ENCODE data around the gene CERS6.
"Not testable (repeated sequence)": the region's sequence is repeated elsewhere in the genome, so short reads cannot be mapped to it uniquely, and the experiment has no call there.

The CERS6 gene

GRCh38 chr2:168455645-168456520 is at the start of gene CERS6:
Gene CERS6 (plus strand): TSS chr2:168456272. CDS start chr2:168456449, 177 bp downstream.
- no peaks in the 10 kb centered on the region for H3K27me3 Mint-ChIP-seq
- H3K4me3 Mint-ChIP-seq: peak within 1 kb of the TSS; percentile 73
- H3K36me3 Mint-ChIP-seq: no peaks in the 10 kb centered on the region
- peak; percentile 92 for ATAC-seq
- H3K4me1 Mint-ChIP-seq: no peaks in the 10 kb centered on the region
- no peaks in the 10 kb centered on the region for H3K9me3 Mint-ChIP-seq
- no peak within 1 kb of the TSS for H3K27ac Mint-ChIP-seq

- H3K27me3 Mint-ChIP-seq: peaks cover 34% of the 10 kb centered on the region
- ATAC-seq, H3K27ac Mint-ChIP-seq, H3K4me3 Mint-ChIP-seq, H3K9me3 Mint-ChIP-seq, H3K4me1 Mint-ChIP-seq, H3K36me3 Mint-ChIP-seq: not testable (repeated sequence)
Measured at GRCh38 chr2:168412301-168412700, 43.8 kb upstream of the CERS6 start.

GRCh38 chr2:168413101-168413500 is 43.0 kb upstream of the CERS6 start:
- not testable (repeated sequence) for H3K36me3 Mint-ChIP-seq, H3K4me1 Mint-ChIP-seq, ATAC-seq, H3K27ac Mint-ChIP-seq, H3K4me3 Mint-ChIP-seq, H3K9me3 Mint-ChIP-seq
- peaks cover 34% of the 10 kb centered on the region for H3K27me3 Mint-ChIP-seq

- Mint-ChIP-seq H3K9me3 (peaks cover 6% of the 10 kb centered on the region), H3K36me3 (no peaks in the 10 kb centered on the region), H3K4me1 (no peaks in the 10 kb centered on the region), H3K27me3 (peaks cover 28% of the 10 kb centered on the region), H3K27ac (no peak overlapping the region), H3K4me3 (no peak overlapping the region)
- ATAC-seq: no peak
Measured at GRCh38 chr2:168416555-168416954, 39.5 kb upstream of the CERS6 start.

- peaks cover 7% of the 10 kb centered on the region for H3K9me3 Mint-ChIP-seq
- H3K27me3 Mint-ChIP-seq: no peaks in the 10 kb centered on the region
- ATAC-seq: no peak
- no peak overlapping the region for H3K27ac Mint-ChIP-seq
- no peak overlapping the region for H3K4me3 Mint-ChIP-seq
- no peaks in the 10 kb centered on the region for H3K4me1 Mint-ChIP-seq
- H3K36me3 Mint-ChIP-seq: no peaks in the 10 kb centered on the region
Measured at GRCh38 chr2:168422584-168422983, 33.5 kb upstream of the CERS6 start.

DNA sequence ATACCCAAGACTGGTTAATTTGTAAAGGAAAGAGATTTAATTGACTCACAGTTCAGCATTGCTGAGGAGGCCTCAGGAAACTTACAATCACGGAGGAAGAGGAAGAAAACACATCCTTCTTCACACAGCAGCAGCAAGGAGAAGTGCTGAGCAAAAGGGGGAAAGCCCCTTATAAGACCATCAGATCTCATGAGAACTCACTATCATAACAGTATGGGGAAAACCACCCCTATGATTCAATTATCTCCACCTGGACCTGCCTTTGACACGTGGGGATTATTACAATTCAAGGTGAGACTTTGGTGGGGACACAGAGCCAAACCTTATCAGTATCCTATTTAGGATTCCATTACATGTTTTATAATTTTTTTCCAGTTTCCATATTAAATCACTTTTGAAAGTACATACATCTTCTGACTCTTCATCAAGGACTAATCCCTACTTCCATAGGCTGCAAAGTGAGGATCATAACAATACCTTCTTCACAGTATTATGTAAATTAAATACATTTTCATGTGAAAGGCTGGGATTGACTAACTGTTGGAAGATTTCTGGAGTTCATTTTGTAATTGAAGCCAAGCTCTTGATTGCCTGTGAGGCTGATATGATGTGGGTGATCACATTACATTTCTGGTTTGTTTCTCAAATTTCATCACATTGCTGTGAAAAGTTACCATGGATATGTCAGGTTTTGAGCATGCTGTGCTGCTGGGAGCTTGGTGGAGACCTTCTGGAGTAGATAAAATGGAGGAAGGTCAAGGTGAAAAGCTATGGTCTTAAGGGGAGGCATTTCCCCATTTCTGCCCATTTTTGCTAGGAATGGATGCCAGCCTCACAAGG is 31.7 kb upstream of the CERS6 start:
- H3K27me3 Mint-ChIP-seq: no peaks in the 10 kb centered on the region
- H3K4me3 Mint-ChIP-seq: no peak overlapping the region
- ATAC-seq: no peak
- H3K9me3 Mint-ChIP-seq: peaks cover 7% of the 10 kb centered on the region
- H3K4me1 Mint-ChIP-seq: no peaks in the 10 kb centered on the region
- no peaks in the 10 kb centered on the region for H3K36me3 Mint-ChIP-seq
- no peak overlapping the region for H3K27ac Mint-ChIP-seq

DNA sequence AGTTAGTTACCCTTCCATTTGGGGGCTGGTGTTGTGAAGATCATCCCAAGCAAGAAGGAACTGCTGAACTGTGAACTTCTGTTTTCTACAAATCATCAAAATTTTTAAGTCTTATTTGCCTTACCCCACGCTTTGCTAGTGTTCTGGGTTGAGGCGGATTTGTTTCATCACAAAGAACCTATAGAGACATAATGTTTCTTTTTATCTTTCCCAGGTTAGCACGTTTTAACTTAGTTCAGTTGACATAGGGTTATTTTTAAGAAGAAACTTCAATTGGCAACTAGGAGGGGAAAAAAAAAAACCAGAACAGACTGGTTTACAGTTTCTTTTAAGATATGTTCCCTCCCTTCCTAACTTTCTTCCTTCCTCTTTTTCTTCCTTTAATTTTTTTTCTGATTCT is 31.1 kb upstream of the CERS6 start:
- Mint-ChIP-seq H3K4me1 (no peaks in the 10 kb centered on the region), H3K36me3 (no peaks in the 10 kb centered on the region), H3K27ac (no peak overlapping the region), H3K9me3 (peaks cover 5% of the 10 kb centered on the region), H3K4me3 (no peak overlapping the region), H3K27me3 (no peaks in the 10 kb centered on the region)
- ATAC-seq: no peak

DNA sequence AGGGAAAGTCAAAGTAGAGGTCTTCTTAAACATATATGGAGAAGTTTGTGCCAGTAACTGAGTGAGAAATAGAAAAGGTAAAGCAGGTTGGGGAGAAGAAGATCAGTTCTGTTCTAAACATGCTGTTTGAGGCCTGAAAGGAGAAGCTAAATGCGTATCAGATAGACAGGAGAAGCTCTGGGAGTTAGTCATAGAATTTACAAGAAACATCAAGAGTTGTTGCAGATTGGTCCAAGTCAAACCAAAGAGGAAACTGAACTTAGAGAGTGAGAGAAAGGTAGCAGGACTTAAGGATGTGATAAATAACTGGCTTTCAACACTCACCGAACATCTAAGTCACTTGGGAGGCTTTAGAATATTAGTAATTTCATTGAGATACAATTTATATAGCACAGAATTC is 29.2 kb upstream of the CERS6 start:
- Mint-ChIP-seq H3K27ac (no peak overlapping the region), H3K9me3 (peaks cover 4% of the 10 kb centered on the region), H3K27me3 (no peaks in the 10 kb centered on the region), H3K4me3 (no peak overlapping the region), H3K36me3 (no peaks in the 10 kb centered on the region), H3K4me1 (no peaks in the 10 kb centered on the region)
- ATAC-seq: no peak

DNA sequence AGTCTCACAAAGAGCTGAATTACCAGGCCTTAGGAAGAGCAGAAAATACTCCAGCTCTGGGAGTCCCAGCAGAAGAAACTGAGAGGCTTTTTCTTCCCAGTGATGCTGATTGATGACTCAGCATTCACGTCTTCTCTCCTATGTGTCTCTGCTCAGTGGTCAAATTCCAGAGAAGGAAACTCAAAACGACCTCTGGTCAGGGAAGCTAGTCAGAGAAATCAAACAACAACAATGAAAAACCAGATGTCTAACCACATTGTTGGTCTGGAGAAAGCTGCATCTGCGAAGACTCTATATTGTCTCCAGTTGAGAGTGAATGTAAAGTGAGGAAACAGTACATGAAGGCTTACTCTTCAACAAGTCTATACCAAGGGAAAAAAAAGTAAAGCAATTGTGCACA is 28.6 kb upstream of the CERS6 start:
- Mint-ChIP-seq H3K9me3 (peaks cover 4% of the 10 kb centered on the region), H3K36me3 (no peaks in the 10 kb centered on the region), H3K4me1 (no peaks in the 10 kb centered on the region)

DNA sequence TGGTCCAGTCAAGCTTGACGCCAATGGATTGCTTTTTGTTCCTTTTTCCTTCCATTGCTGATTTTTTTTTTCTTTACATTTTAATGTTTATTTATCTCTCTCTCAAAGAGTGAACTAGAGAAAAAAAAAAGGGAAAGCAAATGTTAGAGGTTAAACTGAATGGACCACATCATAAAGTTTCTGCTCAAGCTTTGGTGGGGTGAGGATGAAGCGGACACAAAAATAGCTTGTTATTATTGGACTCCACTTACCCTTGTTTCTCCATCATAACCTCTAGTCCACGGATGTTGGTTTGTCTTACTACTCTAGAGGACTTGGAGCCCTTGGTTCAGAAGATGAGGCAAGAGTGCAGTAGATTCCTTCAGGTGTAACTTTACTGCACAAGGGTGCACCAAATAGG is 27.6 kb upstream of the CERS6 start:
- ATAC-seq: no peak
- Mint-ChIP-seq H3K27ac (no peak overlapping the region), H3K4me3 (no peak overlapping the region), H3K4me1 (no peaks in the 10 kb centered on the region), H3K9me3 (peaks cover 4% of the 10 kb centered on the region), H3K36me3 (no peaks in the 10 kb centered on the region), H3K27me3 (peaks cover 8% of the 10 kb centered on the region)

More for the DNA sequence above, 28.6 kb upstream of the CERS6 start:
- Mint-ChIP-seq H3K27me3 (no peaks in the 10 kb centered on the region), H3K27ac (no peak overlapping the region), H3K4me3 (no peak overlapping the region)
- ATAC-seq: no peak

DNA sequence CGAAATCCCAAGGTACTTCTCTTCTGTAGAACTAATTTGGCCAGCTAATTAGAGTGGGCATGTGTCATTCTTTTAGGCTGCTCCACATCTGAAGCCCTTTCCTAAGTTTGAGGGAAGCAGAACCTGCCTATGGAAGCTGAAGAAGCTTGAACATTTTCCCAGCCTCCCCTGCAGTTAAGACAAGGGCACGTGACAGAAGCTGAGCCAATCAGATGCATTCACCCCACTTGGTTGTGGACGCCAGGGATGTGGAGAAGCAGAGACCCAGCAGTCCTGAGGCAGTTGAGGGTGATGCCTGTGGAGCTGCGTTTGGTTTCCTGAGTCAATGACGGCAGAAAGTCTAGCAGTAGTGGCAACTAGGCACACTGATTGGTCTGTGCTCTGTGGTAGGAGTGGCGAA is 26.1 kb upstream of the CERS6 start:
- H3K4me3 Mint-ChIP-seq: no peak overlapping the region
- no peaks in the 10 kb centered on the region for H3K9me3 Mint-ChIP-seq
- no peak for ATAC-seq
- no peaks in the 10 kb centered on the region for H3K4me1 Mint-ChIP-seq
- peaks cover 18% of the 10 kb centered on the region for H3K27me3 Mint-ChIP-seq
- no peak overlapping the region for H3K27ac Mint-ChIP-seq
- H3K36me3 Mint-ChIP-seq: no peaks in the 10 kb centered on the region

GRCh38 chr2:168430431-168430830 is 25.6 kb upstream of the CERS6 start:
- no peaks in the 10 kb centered on the region for H3K4me1 Mint-ChIP-seq
- no peaks in the 10 kb centered on the region for H3K9me3 Mint-ChIP-seq
- no peaks in the 10 kb centered on the region for H3K36me3 Mint-ChIP-seq
- H3K4me3 Mint-ChIP-seq: no peak overlapping the region
- no peak overlapping the region for H3K27ac Mint-ChIP-seq
- ATAC-seq: no peak
- peaks cover 18% of the 10 kb centered on the region for H3K27me3 Mint-ChIP-seq

DNA sequence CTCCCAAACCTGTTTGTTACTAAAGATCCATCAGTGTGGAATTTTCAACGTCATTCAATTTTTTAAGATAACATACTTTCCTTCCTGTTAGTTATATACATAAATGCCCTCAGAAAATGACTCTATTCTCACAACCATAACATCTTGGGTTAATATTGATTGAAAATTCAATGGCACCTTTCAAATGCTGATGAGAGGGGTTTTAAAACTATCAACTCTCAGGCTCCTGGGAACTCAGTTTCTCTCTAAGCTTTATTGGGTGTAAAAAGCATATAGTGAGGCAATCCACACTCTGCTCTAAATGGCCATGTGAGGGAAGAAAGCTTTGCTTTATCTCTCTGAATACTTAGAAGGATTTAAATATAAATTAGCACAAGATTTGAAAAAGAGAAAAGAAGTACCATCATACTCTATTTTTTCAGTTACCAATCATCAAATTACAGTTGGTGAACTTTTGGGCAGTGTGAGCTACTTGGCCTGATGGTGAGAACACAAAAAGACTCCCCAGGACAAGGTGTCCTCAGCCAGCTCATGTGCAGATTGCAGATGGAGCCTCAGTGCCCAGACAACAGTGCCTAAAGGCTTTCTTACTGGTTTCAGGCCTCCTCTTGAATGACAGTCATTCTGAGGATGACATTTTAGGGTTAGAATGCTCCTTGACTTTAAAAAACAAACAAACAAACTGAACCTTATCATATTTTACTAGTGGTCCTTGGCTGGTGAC is 24.6 kb upstream of the CERS6 start:
- Mint-ChIP-seq H3K4me3 (no peak overlapping the region), H3K4me1 (no peaks in the 10 kb centered on the region), H3K27ac (no peak overlapping the region), H3K36me3 (no peaks in the 10 kb centered on the region), H3K27me3 (peaks cover 18% of the 10 kb centered on the region), H3K9me3 (no peaks in the 10 kb centered on the region)
- no peak for ATAC-seq

DNA sequence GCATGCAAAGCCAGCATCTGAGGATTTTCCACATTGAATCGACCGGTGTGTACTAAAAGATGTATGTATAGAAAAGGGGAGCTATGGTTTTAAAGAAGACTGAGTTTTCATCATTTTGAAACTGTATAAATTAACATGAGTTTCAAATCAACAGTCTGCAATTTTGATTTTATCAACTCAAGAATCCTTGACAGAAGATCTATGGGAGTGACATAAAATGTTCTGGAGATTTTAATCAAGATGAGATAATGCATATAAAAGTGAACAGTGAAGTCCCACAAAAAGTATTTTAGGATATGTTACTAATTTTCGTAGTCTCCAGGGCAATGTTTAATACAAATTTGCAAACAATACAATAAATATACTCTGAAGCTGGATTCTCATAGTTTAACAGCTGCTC is 24.0 kb upstream of the CERS6 start:
- H3K36me3 Mint-ChIP-seq: no peaks in the 10 kb centered on the region
- no peak for ATAC-seq
- H3K9me3 Mint-ChIP-seq: no peaks in the 10 kb centered on the region
- no peaks in the 10 kb centered on the region for H3K4me1 Mint-ChIP-seq
- no peak overlapping the region for H3K4me3 Mint-ChIP-seq
- H3K27me3 Mint-ChIP-seq: peaks cover 21% of the 10 kb centered on the region
- no peak overlapping the region for H3K27ac Mint-ChIP-seq

DNA sequence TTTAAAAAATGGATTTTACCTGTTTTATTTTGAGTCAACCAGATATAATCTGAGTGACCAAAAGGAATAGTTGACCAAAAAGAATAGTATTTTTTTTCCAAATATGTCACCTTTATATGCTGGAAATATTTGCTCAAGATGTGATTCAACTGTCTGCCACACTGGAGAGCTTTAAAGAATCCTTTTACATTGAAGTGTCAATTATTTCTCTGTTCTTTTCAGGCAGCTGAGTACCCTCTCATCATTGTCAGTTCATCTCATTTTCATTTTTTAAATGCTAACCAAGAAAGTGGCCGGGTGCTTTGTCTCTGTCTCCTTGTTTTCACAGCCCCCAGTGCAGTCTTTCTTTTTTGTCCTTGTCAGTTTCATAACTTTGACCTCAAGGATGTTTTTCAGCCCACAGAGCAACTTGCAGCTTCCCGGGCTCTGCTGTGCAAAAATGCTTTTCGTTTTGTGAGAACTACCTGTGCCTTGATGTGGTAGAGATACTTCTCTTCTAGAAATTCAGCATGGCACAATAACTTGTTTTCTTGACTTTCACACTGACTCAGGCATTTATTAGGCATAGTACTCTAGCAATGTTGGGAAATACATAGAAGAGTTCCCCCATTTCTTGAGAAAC is 23.4 kb upstream of the CERS6 start:
- Mint-ChIP-seq H3K4me3 (no peak overlapping the region), H3K27ac (no peak overlapping the region), H3K36me3 (no peaks in the 10 kb centered on the region), H3K4me1 (no peaks in the 10 kb centered on the region), H3K27me3 (peaks cover 27% of the 10 kb centered on the region), H3K9me3 (no peaks in the 10 kb centered on the region)
- ATAC-seq: no peak
